Measurements from ENCODE around the gene ZNG1C. TPM values are rescaled to one million over a fixed set of nuclear protein-coding genes. Genes with fewer than 3 reads are reported as not detected.
"Not testable (repeated sequence)": the region's sequence is repeated elsewhere in the genome, so short reads cannot be mapped to it uniquely, and the experiment has no call there.

Gene ZNG1C
- total RNA-seq, 1 experiment from 2014 or later, result 10.5 TPM

GRCh38 chr9:68336639-68337339 lies 95.0 kb downstream of the ZNG1C start:
- DNase-seq (ENCODE audit: low read depth); in situ Hi-C loops (cut with HindIII; ENCODE audit: low pct_unique_long_range_greater_than_20kb, low sequenced_read_pairs): not testable (repeated sequence)

GRCh38 chr9:68338000-68338399 lies 96.2 kb downstream of the ZNG1C start:
- in situ Hi-C loops (cut with HindIII; ENCODE audit: low pct_unique_long_range_greater_than_20kb, low sequenced_read_pairs); DNase-seq (ENCODE audit: low read depth): not testable (repeated sequence)

GRCh38 chr9:68342265-68343025 lies 100.7 kb downstream of the ZNG1C start:
- in situ Hi-C loops (cut with HindIII; ENCODE audit: low pct_unique_long_range_greater_than_20kb, low sequenced_read_pairs); DNase-seq (ENCODE audit: low read depth): not testable (repeated sequence)

- DNase-seq (ENCODE audit: low read depth); in situ Hi-C loops (cut with HindIII; ENCODE audit: low pct_unique_long_range_greater_than_20kb, low sequenced_read_pairs): not testable (repeated sequence)
These were observed 101.5 kb downstream of the ZNG1C start for GRCh38 chr9:68343242-68343641.

- in situ Hi-C loops (cut with HindIII; ENCODE audit: low pct_unique_long_range_greater_than_20kb, low sequenced_read_pairs); DNase-seq (ENCODE audit: low read depth): not testable (repeated sequence)
These were observed 102.2 kb downstream of the ZNG1C start for GRCh38 chr9:68343992-68344391.

Other genes with a start within 250 kb of the ZNG1C start
- not detected in 2 replicates for gene FOXD4L3, start 60.9 kb downstream of the ZNG1C start, total RNA-seq (2014; rRNA removed; shearing (Covaris generic); ENCODE audit: low replicate concordance)
- gene PGM5, start 114.6 kb downstream of the ZNG1C start, total RNA-seq (2014; rRNA removed; shearing (Covaris generic); ENCODE audit: low replicate concordance), result not detected in 2 replicates